ENCODE results near the gene AUNIP.

Gene AUNIP

DNA sequence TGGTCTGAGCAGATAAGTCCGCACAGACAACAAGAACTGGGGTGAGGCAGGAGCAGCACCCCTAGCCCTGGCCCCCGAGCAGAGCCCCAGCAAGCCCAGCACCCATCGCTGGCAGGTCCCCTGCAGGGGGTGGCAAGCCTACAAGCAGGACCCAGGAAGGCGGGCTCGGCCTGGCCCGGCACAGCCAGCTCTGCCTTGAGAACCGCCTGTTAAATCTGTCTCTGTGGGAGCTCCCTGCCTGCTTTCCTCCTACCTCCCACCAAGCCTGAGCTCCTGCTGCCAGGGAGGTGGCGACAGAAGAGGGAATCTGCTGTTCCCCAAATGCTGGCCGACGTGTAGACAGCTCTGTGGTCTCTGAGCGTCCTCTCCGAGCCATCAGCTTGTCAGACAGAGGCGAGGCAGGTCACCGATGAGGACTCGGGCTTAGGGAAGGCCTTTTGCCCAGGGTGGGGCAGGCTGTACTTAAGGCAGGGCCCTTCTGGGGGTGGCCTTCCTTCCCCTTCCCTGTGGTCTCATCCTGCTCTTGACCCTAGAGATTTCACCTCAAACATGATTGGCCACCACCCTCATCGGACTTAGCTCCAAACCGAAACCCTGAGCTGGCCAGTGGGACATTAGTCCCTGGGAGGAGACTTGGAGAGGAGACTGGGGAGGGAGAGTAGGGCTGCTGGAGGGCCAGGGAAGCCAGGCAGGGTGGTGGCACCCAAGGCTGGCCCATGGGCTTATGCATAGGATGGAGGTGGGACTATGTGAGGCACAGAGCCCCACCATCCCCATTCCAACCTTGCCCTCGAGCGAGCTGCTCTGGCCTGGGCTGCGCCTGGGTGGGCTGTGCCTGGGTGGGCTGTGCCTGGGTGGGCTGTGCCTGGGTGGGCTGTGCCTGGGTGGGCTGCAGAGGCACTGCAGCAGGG, 51.5 kb downstream of the AUNIP start:
- no peak for FAIRE-seq

DNA sequence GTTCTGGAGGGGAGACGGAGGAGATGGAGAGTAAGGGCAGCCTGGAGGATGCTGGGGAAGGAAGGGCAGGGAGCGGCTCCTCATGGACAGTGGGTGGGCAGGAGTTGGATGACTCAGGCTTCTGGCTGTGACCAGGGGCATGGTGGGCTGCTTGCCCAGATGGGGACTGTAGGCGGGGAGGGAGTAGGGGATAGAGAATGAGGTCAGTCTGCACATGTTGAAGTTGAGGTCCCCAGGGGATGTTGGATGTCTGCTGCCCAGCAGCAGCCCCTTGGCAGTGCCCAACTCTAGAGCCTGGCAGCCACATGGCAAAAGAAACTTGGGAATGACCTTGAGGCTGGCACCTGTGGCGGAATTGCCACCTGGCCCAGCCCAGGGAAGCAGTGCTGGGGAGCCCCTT, 52.8 kb downstream of the AUNIP start:
- FAIRE-seq = no peak

DNA sequence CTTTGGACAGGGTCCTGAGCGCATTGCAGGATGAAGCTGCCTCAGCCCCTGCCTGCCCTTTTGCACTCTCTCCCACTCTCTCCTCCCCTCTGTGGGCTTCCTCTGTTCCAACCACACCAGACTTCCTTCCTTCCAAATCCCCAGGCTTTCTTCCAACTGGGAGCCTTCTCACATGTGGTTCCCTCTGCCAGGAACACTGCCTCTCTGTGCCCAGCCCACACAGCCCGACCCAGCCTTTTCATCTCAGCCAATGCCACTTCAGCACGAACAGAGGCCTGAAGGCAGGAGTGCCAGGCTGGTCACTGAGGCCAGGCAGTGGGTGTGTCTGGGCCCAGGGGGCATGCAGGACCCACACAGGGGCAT, 53.4 kb downstream of the AUNIP start:
- no peak for FAIRE-seq

DNA sequence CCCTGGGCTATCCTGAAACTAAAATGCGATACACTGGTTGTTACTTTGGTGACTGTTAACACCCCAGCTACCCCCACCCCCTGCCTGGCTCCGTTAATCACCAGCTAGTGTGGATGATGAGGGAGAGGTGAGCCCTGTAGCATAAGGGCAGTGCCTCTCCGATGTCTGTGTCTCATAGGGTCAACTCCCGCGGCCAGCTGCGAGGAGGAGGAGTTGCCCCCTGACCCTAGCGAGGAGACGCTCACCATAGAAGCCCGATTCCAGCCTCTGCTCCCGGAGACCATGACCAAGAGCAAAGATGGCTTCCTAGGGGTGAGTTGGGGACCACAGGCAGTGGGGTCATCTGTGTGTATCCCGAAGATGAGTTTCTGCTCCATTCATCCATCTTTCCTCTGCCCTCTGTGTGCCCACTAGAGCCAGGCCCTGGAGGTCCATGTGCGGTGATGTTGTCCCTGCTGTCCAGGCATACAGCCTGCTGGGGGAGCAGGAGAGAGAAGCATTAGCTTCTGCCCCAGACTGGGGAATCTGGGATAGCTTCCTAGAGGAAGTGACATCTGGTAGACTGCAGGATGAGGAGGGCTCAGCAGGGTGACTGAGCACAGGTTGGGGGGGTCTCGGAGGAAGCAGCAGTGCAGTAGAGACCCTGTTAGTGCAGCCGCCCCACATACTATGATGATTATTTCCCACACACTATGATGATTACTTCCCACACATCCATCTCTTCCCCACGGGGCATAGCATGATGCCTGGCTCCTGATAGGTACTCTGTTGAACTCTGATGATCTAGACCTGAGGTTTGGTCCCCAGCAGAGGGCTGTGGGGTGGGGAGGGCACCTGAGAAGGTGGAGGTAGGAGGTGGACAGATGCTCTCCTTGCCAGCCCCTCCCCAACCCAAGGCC, 54.0 kb downstream of the AUNIP start:
- FAIRE-seq = no peak

DNA sequence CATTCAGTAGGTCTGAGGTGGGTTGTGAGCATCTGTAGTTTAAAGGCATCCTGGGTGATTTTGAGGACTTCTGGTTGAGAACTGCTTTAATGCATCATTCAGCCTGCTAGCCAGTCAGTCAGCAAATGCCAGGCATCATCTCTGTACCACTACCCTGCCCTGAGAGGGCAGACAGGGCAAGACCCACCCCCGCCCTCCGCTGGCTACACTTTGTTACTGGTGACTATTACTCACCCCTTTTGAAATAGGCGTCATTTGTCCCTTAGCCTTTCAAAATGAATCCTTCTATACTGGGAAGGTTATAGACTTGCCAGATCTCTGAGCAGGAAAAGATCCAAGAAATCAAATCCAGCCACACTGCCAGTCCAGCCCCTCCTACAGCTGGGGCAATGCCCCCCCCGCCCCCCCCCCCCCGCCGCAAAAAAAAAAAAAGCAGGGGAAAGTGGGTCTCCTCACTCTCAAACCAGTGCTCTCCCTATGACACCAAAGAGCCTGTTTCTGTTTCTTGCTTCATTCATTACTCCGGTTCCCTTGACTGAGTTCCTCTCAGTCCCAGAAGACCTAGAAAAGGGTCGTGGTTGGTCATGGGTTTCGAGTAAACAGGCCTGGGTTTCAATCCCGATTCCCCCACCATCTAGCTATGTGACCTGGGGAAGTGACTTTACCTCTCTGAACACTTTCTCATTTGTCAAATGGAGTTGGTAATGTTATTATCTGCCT, 54.9 kb downstream of the AUNIP start:
- FAIRE-seq = no peak

DNA sequence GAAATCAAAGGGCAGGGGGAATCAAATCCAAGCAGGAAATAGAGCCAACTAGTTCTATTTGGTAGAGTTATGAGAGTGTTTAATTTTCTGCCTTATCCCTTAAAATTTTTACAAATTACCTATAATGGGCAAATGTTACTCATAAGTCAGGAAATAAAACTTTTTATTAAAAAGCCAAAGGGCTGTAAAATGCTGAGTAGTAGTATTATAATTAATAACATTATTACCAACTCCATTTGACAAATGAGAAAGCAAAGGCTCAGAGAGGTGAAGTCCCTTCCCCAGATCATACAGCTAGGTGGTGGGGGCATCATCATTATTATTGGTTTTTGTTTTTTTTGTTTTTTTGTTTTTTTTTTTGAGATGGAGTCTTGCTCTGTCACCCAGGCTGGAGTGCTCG, 55.9 kb downstream of the AUNIP start:
- no peak for FAIRE-seq

DNA sequence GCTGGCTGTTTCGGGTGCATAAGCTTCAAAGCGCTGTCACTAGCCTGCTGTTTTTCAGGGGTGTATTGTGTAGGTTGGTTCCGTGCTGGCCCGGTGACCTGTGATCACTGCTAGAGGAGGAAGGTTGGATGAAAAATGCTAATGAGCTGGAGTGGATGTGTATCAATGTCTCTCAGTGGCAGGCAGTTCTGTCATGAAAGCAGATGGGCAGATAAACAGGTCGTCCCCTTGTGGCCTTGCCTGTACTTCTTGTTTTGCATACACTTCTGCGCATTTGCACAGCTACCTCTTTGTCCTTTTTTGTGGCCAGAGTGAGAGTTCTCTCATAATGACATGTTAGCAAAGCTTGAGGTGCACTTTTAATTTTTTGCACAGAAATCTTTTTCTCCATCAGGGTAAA, 56.3 kb downstream of the AUNIP start:
- no peak for FAIRE-seq

DNA sequence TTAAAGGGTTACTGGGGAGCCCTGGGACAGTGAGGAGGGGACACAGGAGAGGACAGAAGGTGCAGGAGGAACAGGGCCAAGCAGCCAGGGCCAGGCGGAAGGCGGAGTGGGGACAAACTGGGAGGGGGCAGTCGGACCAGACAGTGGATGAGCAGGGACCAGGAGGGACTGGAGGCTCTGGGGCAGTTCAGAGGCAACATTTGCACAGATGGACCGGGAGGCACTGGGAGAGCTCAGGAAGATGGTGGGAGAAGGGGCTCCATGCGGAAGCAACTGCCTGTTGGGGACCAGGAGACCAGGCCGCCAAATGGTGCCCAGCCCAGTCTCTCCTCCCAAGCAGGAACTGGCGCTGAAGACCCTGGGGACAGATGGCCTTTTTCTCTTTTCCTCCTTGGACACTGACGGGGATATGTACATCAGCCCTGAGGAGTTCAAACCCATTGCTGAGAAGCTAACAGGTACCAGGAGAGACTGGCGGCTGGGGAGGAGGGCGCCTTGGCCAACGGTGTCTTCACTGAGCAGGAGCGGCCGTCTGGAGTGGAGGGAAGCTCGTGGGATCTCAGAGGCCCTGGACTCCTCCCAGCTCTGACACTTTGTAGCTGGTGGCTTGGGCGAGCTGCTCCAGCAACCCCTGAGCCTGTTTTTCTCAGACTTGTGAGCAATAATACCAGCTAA, 58.4 kb downstream of the AUNIP start:
- FAIRE-seq = no peak

DNA sequence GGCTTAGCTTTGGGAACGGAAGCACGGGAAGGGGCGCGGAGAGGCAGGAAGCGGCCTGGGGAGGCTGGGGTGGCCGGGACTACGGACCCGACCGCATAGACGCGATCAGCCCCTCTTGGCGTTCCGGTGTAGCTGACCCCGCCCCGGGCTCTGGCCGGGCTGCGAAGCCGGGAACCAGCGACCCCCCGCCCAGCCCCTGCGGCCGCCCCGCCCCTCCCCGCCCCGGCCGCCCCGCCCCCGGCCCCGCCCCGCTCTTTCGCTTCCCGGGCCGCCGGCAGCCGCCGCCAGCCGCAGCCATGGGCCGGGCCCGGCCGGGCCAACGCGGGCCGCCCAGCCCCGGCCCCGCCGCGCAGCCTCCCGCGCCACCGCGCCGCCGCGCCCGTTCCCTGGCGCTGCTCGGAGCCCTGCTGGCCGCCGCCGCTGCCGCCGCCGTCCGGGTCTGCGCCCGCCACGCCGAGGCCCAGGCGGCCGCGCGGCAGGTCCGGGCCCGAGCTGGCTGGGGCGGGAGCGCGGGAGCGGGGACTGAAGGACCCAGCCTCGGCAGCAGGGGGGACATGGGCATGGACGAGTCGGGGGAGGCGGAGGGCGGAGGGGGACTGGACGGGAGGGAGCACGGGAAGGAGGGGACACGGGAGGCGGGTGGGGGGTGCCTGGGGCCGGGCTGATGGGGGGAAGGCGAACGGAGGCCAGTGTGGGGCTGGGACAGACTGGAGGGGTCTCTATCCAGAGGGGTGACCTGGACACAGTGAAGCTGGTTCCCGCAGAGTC, 59.1 kb downstream of the AUNIP start, which contains the start of gene SELENON:
SELENON (plus strand) TSS at position 259 of the 768 bp plus-strand sequence; CDS start at position 297, 38 bp downstream.
- no peak for FAIRE-seq

DNA sequence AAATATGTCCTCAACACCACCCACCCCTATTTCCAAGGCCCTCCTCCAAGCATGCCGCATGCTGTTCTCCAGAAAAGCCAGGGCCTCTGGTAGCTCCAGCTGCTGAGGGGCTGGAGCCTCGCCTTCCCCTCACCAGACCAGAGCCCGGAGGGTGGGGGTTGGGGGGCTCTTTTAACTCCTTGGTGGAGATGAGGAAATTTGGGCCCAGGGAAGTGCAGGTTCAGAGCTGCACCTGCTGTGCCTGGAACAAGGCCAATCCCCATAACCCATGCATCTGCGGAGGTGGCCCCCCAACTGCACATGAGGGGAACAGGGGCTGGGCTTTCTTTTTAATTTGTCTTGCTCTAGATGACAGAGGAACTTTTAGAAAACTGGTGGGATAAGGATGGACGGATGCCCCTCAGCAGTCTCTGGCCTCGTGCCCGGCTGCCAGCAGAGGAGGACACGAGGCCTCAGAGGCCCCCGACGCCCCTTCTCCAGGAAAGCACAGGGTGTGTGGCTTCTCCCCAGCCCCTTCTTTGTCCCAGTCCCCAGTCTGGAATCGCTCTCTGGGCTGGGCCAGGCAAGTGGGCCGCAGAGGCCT, 59.8 kb downstream of the AUNIP start:
- FAIRE-seq = no peak

DNA sequence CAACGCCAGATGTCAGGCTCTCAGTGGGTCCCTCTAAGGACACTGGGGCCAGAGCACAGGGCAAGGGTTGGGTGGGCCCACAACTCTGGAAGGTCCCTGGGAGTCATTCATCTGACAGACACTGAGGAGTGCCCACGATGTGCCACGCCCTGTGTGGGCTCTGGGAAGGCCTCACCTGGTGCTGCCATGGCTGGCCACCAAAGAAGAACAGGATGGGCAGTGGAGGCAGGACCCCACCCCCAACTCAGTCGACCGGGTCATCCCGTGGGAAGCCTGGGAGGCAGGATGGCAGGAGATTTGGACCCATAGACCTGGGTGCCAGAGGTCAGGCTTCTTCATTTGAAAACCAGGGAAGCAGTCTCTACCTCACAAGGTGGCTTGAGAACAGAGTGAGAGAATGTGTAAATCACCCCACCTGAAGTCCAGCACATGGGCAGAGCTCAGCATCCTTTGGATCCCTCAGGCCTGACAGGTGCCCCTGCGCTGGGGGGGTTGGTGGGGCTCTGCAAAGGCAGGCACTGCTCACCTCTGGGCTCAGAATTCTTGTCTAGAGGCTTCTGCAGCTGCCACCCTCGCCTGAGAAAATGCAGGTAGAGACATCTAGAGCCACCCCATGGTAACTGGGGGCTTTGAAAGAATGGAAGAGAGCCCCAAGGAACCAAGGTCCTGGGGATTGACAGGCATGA, 60.4 kb downstream of the AUNIP start:
- FAIRE-seq = no peak

DNA sequence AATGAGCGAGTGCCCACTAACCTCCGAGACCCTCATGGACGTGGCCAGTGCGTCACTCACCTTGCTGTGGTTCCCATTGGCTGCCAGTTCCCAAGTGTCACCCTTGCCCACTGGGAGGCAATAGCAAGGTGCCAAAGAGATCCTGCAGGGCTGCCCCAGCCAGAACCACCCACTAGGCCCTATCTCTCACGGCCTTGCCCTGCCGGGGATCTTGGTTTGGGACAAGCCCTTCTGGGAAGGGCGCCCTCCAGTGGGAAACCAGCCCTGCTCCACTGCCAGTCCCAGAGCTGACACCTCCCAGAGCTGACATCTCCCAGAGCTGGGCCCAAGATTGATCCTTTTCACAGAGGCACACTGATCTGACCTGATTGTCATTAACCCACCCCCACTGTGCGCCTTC, 61.3 kb downstream of the AUNIP start:
- no peak for FAIRE-seq

DNA sequence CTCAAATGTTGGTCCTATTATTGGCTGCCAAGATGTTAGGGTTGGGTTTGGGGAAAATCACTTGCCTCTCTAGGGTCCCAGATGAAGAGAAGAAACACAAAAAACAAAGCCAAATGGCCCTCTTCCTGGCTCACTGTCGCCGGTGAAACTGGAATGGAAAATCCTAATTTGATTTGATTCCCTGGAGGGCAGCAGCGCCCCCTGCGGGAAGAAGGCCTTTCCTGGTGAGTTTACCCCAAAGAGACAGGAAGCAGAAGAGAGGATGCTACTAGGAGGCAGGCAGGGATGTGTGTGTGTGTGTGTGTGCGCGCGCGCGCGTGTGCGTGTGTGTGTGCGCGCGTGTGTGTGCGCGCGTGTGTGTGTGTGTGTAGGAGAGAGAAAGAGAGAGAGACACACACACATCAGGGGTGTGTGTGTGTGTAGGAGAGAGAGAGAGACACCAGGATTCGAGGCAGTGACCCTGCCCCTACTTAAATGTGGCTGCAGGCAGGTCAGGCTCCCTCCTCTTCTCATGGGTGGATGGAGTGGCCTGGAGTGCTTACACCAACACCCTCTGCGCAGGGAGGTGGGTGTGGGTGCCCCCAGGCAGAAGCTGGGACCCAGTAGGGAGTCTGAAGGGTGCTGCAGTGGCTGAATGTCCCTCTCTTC, 62.3 kb downstream of the AUNIP start:
- no peak for FAIRE-seq

DNA sequence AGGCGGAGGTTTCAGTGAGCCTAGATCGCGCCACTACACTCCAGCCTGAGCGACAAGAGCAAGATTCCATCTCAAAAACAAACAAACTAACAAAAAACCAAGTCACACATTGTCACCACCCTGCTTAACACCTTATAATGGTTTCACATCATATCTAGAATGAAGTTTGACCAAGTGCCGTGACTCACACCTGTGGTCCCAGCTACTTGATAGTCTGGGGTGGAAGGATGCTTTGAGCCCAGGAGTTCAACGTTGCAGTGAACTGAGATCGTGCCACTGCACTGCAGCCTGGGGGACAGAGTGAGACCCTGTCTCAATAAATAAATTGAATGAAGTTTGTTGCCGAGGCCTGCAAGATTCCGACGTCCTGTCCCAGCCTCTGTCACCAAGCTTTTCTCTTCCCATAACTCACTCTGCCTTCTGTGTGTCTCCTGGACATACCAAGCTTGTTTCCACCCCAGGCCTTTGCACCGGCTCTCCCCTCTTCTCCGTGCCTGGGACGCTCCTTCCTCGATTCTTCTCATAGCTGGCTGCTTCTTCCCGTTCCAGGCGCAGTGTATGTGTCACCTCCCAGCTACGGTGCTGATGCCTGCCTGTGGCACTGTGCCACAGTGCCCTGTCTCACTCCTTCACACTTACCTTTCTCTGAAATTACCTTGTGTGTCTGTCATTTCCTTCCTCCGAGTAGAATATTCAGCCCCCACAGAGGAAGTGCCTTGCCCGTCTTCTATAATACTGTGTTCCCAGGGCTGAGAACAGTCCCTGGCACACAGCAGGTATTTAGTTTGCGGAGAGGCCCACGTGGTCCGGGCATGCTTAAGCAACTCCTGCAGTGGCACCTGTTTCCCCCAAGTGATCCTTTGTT, 63.1 kb downstream of the AUNIP start:
- no peak for FAIRE-seq

DNA sequence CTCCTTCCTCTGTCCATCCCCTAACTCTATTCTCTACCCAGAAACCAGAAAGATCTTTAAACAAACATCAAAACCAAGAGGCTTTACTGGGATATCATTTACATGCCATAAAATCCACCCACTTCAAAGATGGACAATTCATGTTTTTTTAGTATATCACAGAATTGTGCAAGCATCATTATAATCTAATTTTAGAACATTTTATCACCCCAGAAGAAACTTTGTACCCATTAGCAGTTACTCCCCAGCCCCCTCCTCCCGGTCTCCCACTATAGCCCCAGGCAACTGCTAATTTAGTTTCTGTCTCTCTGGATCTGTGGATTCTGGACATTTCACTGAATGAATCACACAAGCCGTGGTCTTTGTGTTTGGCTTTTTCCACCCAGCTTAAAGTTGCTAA, 64.0 kb downstream of the AUNIP start:
- no peak for FAIRE-seq

DNA sequence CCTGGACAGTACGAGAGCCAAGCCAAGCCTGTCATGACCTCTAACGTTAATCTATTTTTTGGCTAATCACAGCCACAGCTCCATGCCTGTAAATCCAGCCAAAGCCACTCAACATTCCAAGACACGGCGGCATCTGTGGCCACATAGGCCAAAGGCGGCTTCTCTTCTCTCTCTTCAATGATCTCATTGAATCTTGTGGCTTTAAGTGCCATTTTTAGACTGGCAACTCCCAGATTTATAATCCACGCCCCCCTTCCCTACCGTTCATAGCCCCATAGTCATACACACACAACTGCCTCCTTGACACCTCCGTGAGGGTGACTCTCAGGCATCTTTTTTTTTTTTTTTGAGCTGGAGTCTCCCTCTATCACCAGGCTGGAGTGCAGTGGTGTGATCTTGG, 64.9 kb downstream of the AUNIP start:
- no peak for FAIRE-seq

DNA sequence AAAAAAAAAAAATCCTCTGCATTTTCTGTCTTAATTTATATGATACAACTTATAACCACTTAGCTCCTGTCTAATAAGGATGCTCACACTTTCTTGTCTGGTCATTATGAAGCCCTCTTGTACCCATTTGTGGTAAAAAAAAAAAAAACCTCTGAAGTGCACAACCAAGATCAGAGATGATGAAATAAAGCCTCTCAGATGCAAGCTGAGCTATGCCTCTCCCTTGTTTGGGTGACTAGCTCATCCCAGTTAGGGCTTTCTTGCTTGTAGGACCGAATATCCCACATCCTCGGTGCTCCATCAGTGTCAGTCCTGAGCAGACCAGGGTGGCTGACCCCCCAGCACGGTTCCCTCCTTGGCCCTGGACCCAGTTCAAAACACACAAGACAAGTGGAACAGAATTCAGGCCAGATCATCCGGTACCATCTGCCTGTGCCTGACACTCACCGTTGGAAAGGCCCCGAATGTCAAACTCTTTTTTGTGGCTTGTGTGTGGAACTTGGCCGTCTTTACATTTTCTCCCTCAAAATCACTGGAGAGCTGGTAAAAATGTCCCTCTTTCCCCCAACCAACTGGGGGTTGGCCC, 65.6 kb downstream of the AUNIP start:
- FAIRE-seq = no peak

DNA sequence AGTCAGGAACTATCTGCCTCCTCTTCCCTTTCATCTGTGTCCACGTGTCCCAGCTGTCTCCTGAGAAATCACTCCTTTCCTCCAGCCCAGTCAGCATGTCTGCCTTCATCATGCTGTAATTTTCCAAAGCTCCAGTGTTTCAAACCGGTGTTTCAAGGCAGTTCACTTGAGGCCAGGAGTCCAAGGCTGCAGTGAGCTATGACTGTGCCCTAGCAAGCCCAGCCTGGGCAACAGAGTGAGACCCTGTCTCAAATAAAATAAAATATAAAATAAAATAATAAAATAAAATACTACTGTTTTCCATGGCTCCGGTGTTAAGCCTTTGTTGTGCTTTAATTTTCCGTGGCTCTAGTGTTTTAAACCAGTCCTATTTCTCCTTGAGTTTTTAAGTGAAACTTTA, 67.1 kb downstream of the AUNIP start:
- no peak for FAIRE-seq

DNA sequence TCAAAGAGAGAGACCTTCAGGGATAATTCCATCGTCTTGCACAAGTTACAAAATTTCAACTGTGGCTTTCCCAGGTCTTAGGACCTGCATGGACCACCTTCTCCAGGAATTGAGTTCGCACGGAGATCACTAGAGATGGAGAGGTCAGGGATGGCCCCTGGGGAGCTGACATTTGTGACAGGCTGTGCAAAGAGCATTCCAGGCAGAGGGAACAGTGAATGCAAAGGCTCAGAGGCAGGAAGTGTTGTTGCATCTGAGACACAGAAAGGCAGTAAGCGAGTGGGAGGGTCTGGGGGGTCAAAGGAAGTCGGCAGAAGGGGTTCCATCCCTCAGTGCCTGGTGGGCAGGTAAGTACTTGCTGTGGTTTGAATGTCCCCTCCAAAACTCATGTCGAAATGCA, 68.8 kb downstream of the AUNIP start:
- FAIRE-seq = no peak

Measured in colon (tissue), 2 donors.